Calu3 (cell line): ENCODE results near the gene NDUFA12. TPM values are rescaled to one million over a fixed set of nuclear protein-coding genes. Genes with fewer than 3 reads are reported as not detected.

Experiments
- BruUV-seq: library from RNA; stranded (reverse); fragments of 400-500 nt; replicated peaks from 2 replicates; lab custom pipeline; 2021; lab: Mats Ljungman, UMichigan
- CTCF ChIA-PET: fragments of 300-600 bp; sonication (Branson Sonifier 250); formaldehyde crosslinking; loops from one replicate; lab custom pipeline; 2022; ENCODE audit warnings: antibody characterized with exemption; lab: Charles Lee
- DNase-seq: peaks from one replicate; pipeline ENCODE4 v3.0.0; 2022
- H3K27ac Mint-ChIP-seq: one replicate; pipeline ENCODE4 v1.8.0; 2022; ENCODE audit warnings: mixed read lengths; ENCODE audit not compliant: unreplicated experiment
- H3K27me3 Mint-ChIP-seq: one replicate; pipeline ENCODE4 v1.8.0; 2022; ENCODE audit warnings: mixed read lengths; ENCODE audit not compliant: unreplicated experiment
- H3K36me3 Mint-ChIP-seq: one replicate; pipeline ENCODE4 v1.8.0; 2022; ENCODE audit warnings: mild to moderate bottlenecking, moderate library complexity, mixed read lengths; ENCODE audit not compliant: insufficient read depth, unreplicated experiment
- H3K4me1 Mint-ChIP-seq: one replicate; pipeline ENCODE4 v1.8.0; 2022; ENCODE audit warnings: mild to moderate bottlenecking, low read depth, mixed read lengths; ENCODE audit not compliant: unreplicated experiment
- H3K4me3 Mint-ChIP-seq: one replicate; pipeline ENCODE4 v1.8.0; 2022; ENCODE audit warnings: mild to moderate bottlenecking, low read depth, moderate library complexity, mixed read lengths; ENCODE audit not compliant: unreplicated experiment
- H3K9me3 Mint-ChIP-seq: one replicate; pipeline ENCODE4 v1.8.0; 2022; ENCODE audit warnings: low read depth, mixed read lengths; ENCODE audit not compliant: unreplicated experiment
- intact Hi-C: fragments of 100-400 bp; cut with micrococcal nuclease; formaldehyde crosslinking; loops from one replicate; pipeline ENCODE4 v1.10.0; 2022; ENCODE audit not compliant: unreplicated experiment
- total RNA-seq: library from RNA; stranded (reverse); gene quantifications from 2 replicates; pipeline ENCODE4 v1.2.3, GENCODE V29; 2022
- TF ChIP-seq, protein P1 (sequence below): fragments of 200-600 bp; IDR thresholded peaks from one replicate; pipeline ENCODE4 v1.8.0; 2022; ENCODE audit warnings: antibody characterized with exemption; ENCODE audit not compliant: unreplicated experiment

NDUFA12 gene
- total RNA-seq, 1 experiment from 2014 or later = 165 TPM

DNA sequence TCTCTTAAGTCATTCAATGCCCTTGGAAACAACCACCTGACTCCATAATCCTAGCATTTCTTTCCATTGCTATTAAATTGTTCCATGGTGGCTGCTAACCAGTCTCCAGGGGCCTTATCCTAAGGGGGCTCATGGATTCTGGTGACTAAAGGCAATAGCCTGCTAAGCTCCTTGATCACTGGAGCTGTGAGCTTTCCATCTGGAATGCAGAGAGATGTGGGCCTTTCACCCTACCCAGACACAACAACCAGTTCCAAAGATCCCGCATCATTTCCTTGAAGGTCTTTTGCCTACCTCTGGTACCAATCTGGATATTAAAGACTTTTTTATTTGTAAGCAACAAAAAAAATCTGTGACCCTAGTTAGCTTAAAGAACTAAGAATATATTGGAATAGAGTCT lies 32.9 kb downstream of the NDUFA12 start:
- intact Hi-C loops = no loop called here
- BruUV-seq = no TSS peak
- Mint-ChIP-seq H3K4me3 (no peak overlapping the region), H3K9me3 (no peaks in the 10 kb centered on the region), H3K27ac (no peak overlapping the region), H3K27me3 (no peaks in the 10 kb centered on the region), H3K4me1 (no peaks in the 10 kb centered on the region), H3K36me3 (no peaks in the 10 kb centered on the region)
- DNase-seq = no peak
- CTCF ChIA-PET = no interaction called here
- TF ChIP-seq, protein P1, sequence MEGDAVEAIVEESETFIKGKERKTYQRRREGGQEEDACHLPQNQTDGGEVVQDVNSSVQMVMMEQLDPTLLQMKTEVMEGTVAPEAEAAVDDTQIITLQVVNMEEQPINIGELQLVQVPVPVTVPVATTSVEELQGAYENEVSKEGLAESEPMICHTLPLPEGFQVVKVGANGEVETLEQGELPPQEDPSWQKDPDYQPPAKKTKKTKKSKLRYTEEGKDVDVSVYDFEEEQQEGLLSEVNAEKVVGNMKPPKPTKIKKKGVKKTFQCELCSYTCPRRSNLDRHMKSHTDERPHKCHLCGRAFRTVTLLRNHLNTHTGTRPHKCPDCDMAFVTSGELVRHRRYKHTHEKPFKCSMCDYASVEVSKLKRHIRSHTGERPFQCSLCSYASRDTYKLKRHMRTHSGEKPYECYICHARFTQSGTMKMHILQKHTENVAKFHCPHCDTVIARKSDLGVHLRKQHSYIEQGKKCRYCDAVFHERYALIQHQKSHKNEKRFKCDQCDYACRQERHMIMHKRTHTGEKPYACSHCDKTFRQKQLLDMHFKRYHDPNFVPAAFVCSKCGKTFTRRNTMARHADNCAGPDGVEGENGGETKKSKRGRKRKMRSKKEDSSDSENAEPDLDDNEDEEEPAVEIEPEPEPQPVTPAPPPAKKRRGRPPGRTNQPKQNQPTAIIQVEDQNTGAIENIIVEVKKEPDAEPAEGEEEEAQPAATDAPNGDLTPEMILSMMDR = no peak

DNA sequence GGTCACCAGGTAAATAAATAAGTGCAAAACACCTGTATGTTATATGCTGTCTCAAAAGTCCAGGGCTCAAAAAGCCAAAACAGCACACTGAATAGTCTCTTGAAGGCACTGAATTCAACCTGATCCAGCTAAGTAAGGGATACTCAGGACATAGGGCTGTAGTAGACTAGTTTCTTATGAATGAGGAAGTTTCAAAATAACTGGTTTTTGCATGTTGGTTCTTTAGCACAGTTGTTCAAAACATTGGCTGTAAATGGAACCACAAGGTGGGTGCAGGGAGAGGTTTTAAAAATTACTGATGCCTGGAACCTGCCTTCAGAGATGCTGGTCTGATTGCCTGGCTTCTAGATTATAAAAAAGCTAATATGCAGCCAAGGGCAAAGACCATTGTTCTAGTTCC lies 34.1 kb downstream of the NDUFA12 start:
- no peaks in the 10 kb centered on the region for H3K4me1 Mint-ChIP-seq
- intact Hi-C loops = no loop called here
- no peaks in the 10 kb centered on the region for H3K9me3 Mint-ChIP-seq
- TF ChIP-seq, protein P1 = no peak
- CTCF ChIA-PET = no interaction called here
- DNase-seq = no peak
- no peaks in the 10 kb centered on the region for H3K27me3 Mint-ChIP-seq
- no peaks in the 10 kb centered on the region for H3K36me3 Mint-ChIP-seq
- H3K27ac Mint-ChIP-seq = no peak overlapping the region
- BruUV-seq = no TSS peak
- no peak overlapping the region for H3K4me3 Mint-ChIP-seq

DNA sequence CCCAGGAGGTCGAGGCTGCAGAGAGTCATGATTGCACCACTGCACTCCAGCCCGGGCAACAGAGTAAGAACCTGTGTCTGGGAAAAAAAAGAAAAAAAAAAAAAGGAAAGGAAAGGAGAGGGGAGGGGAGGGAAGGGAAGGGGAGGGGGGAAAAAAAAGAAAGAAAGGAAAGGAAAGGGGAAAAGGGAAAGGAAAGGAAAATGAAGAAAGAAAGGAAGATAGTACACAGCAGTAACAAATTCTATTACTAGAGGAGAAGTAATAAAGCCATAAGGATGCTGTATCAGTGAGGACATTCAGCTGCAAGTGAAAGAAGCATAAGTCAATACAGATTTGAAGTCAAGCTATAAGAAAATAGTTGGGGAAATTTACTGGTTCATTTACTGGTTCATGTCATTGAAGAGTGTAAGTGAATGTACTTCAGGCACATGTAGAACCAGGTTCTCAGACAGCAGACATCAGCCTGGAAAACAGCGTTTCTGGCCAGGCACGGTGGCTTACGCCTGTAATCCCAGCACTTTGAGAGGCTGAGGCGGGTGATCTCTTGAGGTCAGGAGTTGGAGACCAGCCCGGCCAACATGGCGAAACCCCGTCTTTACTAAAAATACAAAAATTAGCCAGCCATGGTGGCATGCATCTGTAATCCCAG lies 37.4 kb downstream of the NDUFA12 start:
- no peaks in the 10 kb centered on the region for H3K27me3 Mint-ChIP-seq
- intact Hi-C loops = no loop called here
- CTCF ChIA-PET = interaction anchor here (0.7 kb wide), 1 partner anchor 328 kb away, joined by 3 read pairs; no protein-coding TSS in a partner anchor
- H3K9me3 Mint-ChIP-seq = no peaks in the 10 kb centered on the region
- no peaks in the 10 kb centered on the region for H3K4me1 Mint-ChIP-seq
- DNase-seq = no peak
- no peak overlapping the region for H3K4me3 Mint-ChIP-seq
- TF ChIP-seq, protein P1 = no peak
- H3K27ac Mint-ChIP-seq = no peak overlapping the region
- no TSS peak for BruUV-seq
- H3K36me3 Mint-ChIP-seq = no peaks in the 10 kb centered on the region

DNA sequence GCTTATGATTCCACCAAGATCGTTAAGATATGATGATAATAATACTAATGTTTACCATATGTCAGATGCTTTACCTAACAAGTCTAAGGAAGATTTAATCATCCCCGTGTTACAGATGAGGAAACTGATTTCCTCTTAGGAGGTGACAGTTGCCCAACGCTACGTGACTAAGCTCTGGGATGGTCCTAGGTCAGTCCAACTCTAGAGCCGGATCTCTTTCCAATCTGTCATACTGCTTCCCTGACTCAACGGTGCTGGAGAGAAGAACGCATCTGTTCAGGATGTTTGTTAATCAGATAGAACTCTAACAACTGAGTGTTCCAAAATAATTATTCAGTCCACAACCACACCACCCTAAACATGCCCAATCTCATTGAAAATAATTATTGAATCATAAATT lies 39.8 kb downstream of the NDUFA12 start:
- CTCF ChIA-PET = no interaction called here
- no TSS peak for BruUV-seq
- H3K36me3 Mint-ChIP-seq = no peaks in the 10 kb centered on the region
- no peak overlapping the region for H3K27ac Mint-ChIP-seq
- no peak for DNase-seq
- intact Hi-C loops = no loop called here
- H3K27me3 Mint-ChIP-seq = no peaks in the 10 kb centered on the region
- H3K4me1 Mint-ChIP-seq = no peaks in the 10 kb centered on the region
- H3K4me3 Mint-ChIP-seq = no peak overlapping the region
- TF ChIP-seq, protein P1 = no peak
- H3K9me3 Mint-ChIP-seq = no peaks in the 10 kb centered on the region
